HepG2 (cell line): ENCODE data around the gene ZFR. TPM values are rescaled to one million over a fixed set of nuclear protein-coding genes. Genes with fewer than 3 reads are reported as not detected.
A peak's percentile ranks its signal among the peaks of the same experiment; 100 is the strongest.

ENCODE experiments used
- ATAC-seq: fragments of 200-7000 bp; cut with Tn5 transposase; 3 replicates; pipeline ENCODE4 v1.9.1; 2020; ENCODE audit warnings: mild to moderate bottlenecking, moderate library complexity
- BruUV-seq: library from RNA; stranded (reverse); fragments of 400-500 nt; replicated peaks from 2 replicates; lab custom pipeline; 2021; lab: Mats Ljungman, UMichigan
- CTCF ChIA-PET: fragments of 300-600 bp; formaldehyde crosslinking; extraction: SDS; loops from one replicate; lab custom pipeline; 2021; ENCODE audit warnings: low total read pairs, inconsistent platforms, low intra/inter-chr PET ratio; lab: Yijun Ruan, JAX
- POLR2A ChIA-PET: fragments of 350-600 bp; sonication (Branson Sonifier 250); formaldehyde crosslinking; loops from one replicate; lab custom pipeline; 2020; ENCODE audit warnings: antibody characterized with exemption, inconsistent platforms; lab: Yijun Ruan, JAX
- DNase-seq: peaks from one replicate; pipeline ENCODE4 v3.0.0-alpha.2; 2015; ENCODE audit warnings: low spot score
- FAIRE-seq: peaks from 3 replicates; lab custom pipeline; 2011; peaks lifted over from hg19 to GRCh38; lab: Jason Lieb, UNC
- H2AFZ ChIP-seq: one replicate; pipeline ENCODE4 v1.6.1; 2011; ENCODE audit warnings: low read length, inconsistent platforms
- H3K27ac ChIP-seq: fragments of 300-600 bp; 3 replicates; pipeline ENCODE4 v1.8.0; 2011; ENCODE audit warnings: mixed run types, mild to moderate bottlenecking, mixed read lengths, low read length, inconsistent platforms; ENCODE audit not compliant: insufficient read depth; ENCODE audit errors: extremely low read length
- H3K27me3 ChIP-seq, 2 experiments: fragments of 200-600 bp in 1 of 2; 2 replicates in 1 of 2; 3 replicates in 1 of 2; pipeline versions ENCODE4 v1.6.0 to v1.8.0; 2011; ENCODE audit warnings: low read length in 2 of 2, mild to moderate bottlenecking in 2 of 2, moderate library complexity in 2 of 2, inconsistent platforms in 1 of 2; ENCODE audit not compliant: insufficient read depth in 2 of 2, control insufficient read depth in 1 of 2
- H3K36me3 ChIP-seq, 2 experiments: fragments of 200-600 bp in 1 of 2; replicated peaks in 1 of 2; 2 replicates in 1 of 2; 3 replicates in 1 of 2; pipeline versions ENCODE4 v1.5.1 to v1.8.0; 2011; ENCODE audit warnings: low read length in 2 of 2, inconsistent platforms in 1 of 2; ENCODE audit not compliant: insufficient read depth in 2 of 2, control insufficient read depth in 1 of 2
- H3K4me1 ChIP-seq: 2 replicates; pipeline ENCODE4 v1.5.1; 2012; ENCODE audit warnings: low read length, inconsistent platforms; ENCODE audit not compliant: insufficient read depth
- H3K4me2 ChIP-seq: 2 replicates; pipeline ENCODE4 v1.6.0; 2011; ENCODE audit warnings: low read depth, low read length, inconsistent platforms
- H3K4me3 ChIP-seq, 3 experiments: fragments of 200-600 bp in 1 of 3; sonication (generic), shearing (Covaris generic) in 1 of 3; replicated peaks in 1 of 3; 2 replicates each; pipeline ENCODE4 v1.5.1; 2011 to 2016; ENCODE audit warnings: low read length in 3 of 3, inconsistent platforms in 2 of 3, low read depth in 2 of 3, mild to moderate bottlenecking in 2 of 3, control low read depth in 1 of 3, mixed read lengths in 1 of 3; ENCODE audit not compliant: insufficient read depth in 1 of 3
- H3K79me2 ChIP-seq: one replicate; pipeline ENCODE4 v1.6.1; 2011; ENCODE audit warnings: low read length, inconsistent platforms; ENCODE audit not compliant: insufficient read depth
- H3K9ac ChIP-seq: 2 replicates; pipeline ENCODE4 v1.6.0; 2011; ENCODE audit warnings: mild to moderate bottlenecking, low read depth, low read length, inconsistent platforms; ENCODE audit not compliant: insufficient read depth
- H3K9me3 ChIP-seq: 2 replicates; pipeline ENCODE4 v1.5.1; 2012; ENCODE audit warnings: mild to moderate bottlenecking, low read length
- H4K20me1 ChIP-seq: 2 replicates; pipeline ENCODE4 v1.6.0; 2011; ENCODE audit warnings: inconsistent platforms, mild to moderate bottlenecking, low read length, moderate library complexity; ENCODE audit not compliant: insufficient read depth
- BCLAF1 ChIP-seq: fragments of 450-650 bp; IDR thresholded peaks from 2 replicates; pipeline ENCODE4 v1.6.1; 2017; ENCODE audit warnings: mild to moderate bottlenecking
- EP300 ChIP-seq, 3 experiments: sonication (generic) in 1 of 3; formaldehyde crosslinking in 1 of 3; IDR thresholded peaks; 2 replicates each; pipeline versions ENCODE4 v1.5.1 to v1.6.1; 2011 to 2020; ENCODE audit warnings: low read depth in 2 of 3, low read length in 2 of 3, borderline replicate concordance in 1 of 3, improper control_type of control experiment in 1 of 3, mild to moderate bottlenecking in 1 of 3, missing genetic modification reagents in 1 of 3, moderate library complexity in 1 of 3
- HDAC6 ChIP-seq: fragments of 200-600 bp; sonication (generic); IDR thresholded peaks from 2 replicates; pipeline ENCODE4 v1.7.0; 2017; ENCODE audit warnings: mild to moderate bottlenecking, antibody characterized with exemption, low read length, low read depth
- HHEX ChIP-seq: IDR thresholded peaks from 2 replicates; pipeline ENCODE4 v1.6.1; 2016; ENCODE audit warnings: control low read depth
- HIC2 ChIP-seq: sonication (generic); formaldehyde crosslinking; IDR thresholded peaks from 2 replicates; pipeline ENCODE4 v1.9.0; 2022; ENCODE audit warnings: low read depth, missing genetic modification reagents
- TOPORS ChIP-seq: sonication (generic); formaldehyde crosslinking; IDR thresholded peaks from 2 replicates; pipeline ENCODE4 v1.8.0; 2023; ENCODE audit warnings: mild to moderate bottlenecking, missing genetic modification reagents
- YY1 ChIP-seq: IDR thresholded peaks from 2 replicates; pipeline ENCODE4 v1.6.1; 2011; ENCODE audit warnings: low read length, low read depth, moderate library complexity, mild to moderate bottlenecking; ENCODE audit not compliant: insufficient read depth, insufficient replicate concordance
- ZBTB1 ChIP-seq: sonication (generic); formaldehyde crosslinking; IDR thresholded peaks from 2 replicates; pipeline ENCODE4 v1.4.0; 2020; ENCODE audit warnings: missing genetic modification reagents, borderline replicate concordance
- ZNF136 ChIP-seq: sonication (generic); formaldehyde crosslinking; IDR thresholded peaks from 2 replicates; pipeline ENCODE4 v1.8.1; 2022; ENCODE audit warnings: low read depth, mild to moderate bottlenecking, moderate library complexity, missing genetic modification reagents
- ZNF3 ChIP-seq: IDR thresholded peaks from 2 replicates; pipeline ENCODE4 v1.7.0; 2017; ENCODE audit warnings: inconsistent platforms
- ZNF335 ChIP-seq: sonication (generic); formaldehyde crosslinking; IDR thresholded peaks from 2 replicates; pipeline ENCODE4 v1.4.0; 2020; ENCODE audit warnings: missing genetic modification reagents
- WGBS: methylation state at CpG from one replicate; pipeline ENCODE4 v1.1.6; 2017; ENCODE audit warnings: low lambda C conversion rate; 5-methylcytosine and 5-hydroxymethylcytosine counted together
- in situ Hi-C: cut with HindIII; loops from 2 replicates; pipeline ENCODE4 v1.10.0; 2017; ENCODE audit warnings: low pct_unique_long_range_greater_than_20kb; ENCODE audit not compliant: extremely low pct_ligation_motif_present
- intact Hi-C: fragments of 100-400 bp; cut with micrococcal nuclease; formaldehyde crosslinking; loops from one replicate; pipeline ENCODE4 v1.10.0; 2022; ENCODE audit not compliant: unreplicated experiment
- polyA plus RNA-seq, 8 experiments: library from polyadenylated mRNA; depleted of rRNA in 3 of 8; stranded (reverse) in 7 of 8; unstranded in 1 of 8; fragments of >200 nt; fragmentation: Illumina TruSeq in 4 of 8; extraction: Trizol in 4 of 8; gene quantifications; 2 replicates each; pipeline versions ENCODE4 v1.2.1 to v1.2.3, GENCODE V29; 2011 to 2016; ENCODE audit warnings: low read depth in 4 of 8, missing spikeins in 1 of 8, mixed read lengths in 1 of 8; ENCODE audit not compliant: insufficient read depth in 1 of 8
- total RNA-seq, 5 experiments: library from RNA; depleted of rRNA; stranded (reverse); fragments of >200 nt; fragmentation: Illumina TruSeq; extraction: Trizol; gene quantifications; 2 replicates each; pipeline ENCODE4 v1.2.3, GENCODE V29; 2016; ENCODE audit warnings: low read depth in 1 of 5
- TF ChIP-seq, protein P1 (sequence below): sonication (generic); formaldehyde crosslinking; IDR thresholded peaks from 2 replicates; pipeline ENCODE4 v1.5.0; 2020; ENCODE audit warnings: missing genetic modification reagents
- TF ChIP-seq, protein P2 (sequence below): sonication (generic); formaldehyde crosslinking; IDR thresholded peaks from 2 replicates; pipeline ENCODE4 v1.9.0; 2022; ENCODE audit warnings: missing genetic modification reagents, mild to moderate bottlenecking, borderline replicate concordance

ZFR gene
- total and polyA plus RNA-seq, 2 of the 13 experiments (the other 11 are each of a cell fraction or from before 2014, with no cell fraction given), result 89.0 to 92.8 TPM

DNA sequence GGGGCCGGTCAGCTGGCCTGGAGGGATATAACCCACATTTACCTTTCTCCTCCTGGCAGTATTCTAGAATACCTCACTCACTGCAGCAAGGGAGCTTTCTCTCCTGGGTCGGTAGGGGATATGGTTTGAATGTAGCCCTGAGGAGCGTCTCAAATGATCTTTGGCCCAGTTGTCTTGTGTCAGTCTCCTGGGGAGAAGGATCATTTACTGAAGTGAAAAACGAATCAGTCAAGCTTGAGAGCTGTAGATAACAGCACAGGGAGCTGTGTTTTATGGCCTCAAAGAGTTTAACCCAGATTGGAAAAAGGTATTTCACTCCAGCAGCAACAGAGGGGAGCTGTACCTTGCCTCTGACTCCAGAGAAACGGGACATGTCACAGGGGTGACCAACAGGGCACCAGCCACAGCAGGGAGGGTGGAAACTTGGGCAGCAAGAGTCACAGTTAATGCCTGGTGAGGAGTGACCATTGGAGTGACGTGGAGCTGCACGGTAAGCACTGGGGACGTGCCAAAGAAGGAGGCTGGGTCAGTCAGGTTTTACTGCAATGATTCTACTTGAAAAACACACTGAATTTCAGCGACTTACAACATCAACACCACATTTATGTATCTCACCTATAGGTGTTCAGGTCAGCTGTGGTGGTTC lies 29.8 kb upstream of the ZFR start (continued):
- TF ChIP-seq EP300 (IDR thresholded peaks at IDR 0.05; ENCODE audit: low read depth in 2 of 2, low read length in 2 of 2) (no peak), EP300 (CRISPR knock-in tag; IDR thresholded peaks at IDR 0.05; ENCODE audit: borderline replicate concordance) (no peak), HIC2 (CRISPR knock-in tag) (no peak), ZNF3 (no peak), YY1 (no peak)

- intact Hi-C loops, result no loop called here
- Histone ChIP-seq H3K4me2 (peak overlapping the region; percentile 15; the same call in 1 of the 2 replicates), H2AFZ (no peak overlapping the region), H3K9me3 (no peaks in the 10 kb centered on the region), H3K27ac (no peak overlapping the region), H4K20me1 (no peaks in the 10 kb centered on the region), H3K36me3 (no peaks in the 10 kb centered on the region), H3K79me2 (no peaks in the 10 kb centered on the region), H3K9ac (no peak overlapping the region), H3K27me3 (no peaks in the 10 kb centered on the region), H3K4me1 (peaks cover 18% of the 10 kb centered on the region), H3K4me3 (no peak overlapping the region)
- DNase-seq, result no peak
- BruUV-seq, result no TSS peak
- 38% methylated on average over 7 of the region's 7 CpGs for WGBS
- ChIA-PET POLR2A (no interaction called here), CTCF (no interaction called here)
- no peak for ATAC-seq
- in situ Hi-C loops, result no loop called here
- FAIRE-seq, result no peak
- no peak for TF ChIP-seq ZNF335
- no peak for TF ChIP-seq HDAC6
- no peak for TF ChIP-seq TOPORS (CRISPR knock-in tag)
- no peak for TF ChIP-seq ZNF136 (CRISPR knock-in tag)
- TF ChIP-seq, protein P1, sequence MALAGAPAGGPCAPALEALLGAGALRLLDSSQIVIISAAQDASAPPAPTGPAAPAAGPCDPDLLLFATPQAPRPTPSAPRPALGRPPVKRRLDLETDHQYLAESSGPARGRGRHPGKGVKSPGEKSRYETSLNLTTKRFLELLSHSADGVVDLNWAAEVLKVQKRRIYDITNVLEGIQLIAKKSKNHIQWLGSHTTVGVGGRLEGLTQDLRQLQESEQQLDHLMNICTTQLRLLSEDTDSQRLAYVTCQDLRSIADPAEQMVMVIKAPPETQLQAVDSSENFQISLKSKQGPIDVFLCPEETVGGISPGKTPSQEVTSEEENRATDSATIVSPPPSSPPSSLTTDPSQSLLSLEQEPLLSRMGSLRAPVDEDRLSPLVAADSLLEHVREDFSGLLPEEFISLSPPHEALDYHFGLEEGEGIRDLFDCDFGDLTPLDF, result no peak
- no peak for TF ChIP-seq HHEX (CRISPR knock-in tag)
- TF ChIP-seq BCLAF1, result no peak
- TF ChIP-seq, protein P2, sequence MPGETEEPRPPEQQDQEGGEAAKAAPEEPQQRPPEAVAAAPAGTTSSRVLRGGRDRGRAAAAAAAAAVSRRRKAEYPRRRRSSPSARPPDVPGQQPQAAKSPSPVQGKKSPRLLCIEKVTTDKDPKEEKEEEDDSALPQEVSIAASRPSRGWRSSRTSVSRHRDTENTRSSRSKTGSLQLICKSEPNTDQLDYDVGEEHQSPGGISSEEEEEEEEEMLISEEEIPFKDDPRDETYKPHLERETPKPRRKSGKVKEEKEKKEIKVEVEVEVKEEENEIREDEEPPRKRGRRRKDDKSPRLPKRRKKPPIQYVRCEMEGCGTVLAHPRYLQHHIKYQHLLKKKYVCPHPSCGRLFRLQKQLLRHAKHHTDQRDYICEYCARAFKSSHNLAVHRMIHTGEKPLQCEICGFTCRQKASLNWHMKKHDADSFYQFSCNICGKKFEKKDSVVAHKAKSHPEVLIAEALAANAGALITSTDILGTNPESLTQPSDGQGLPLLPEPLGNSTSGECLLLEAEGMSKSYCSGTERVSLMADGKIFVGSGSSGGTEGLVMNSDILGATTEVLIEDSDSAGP, result no peak
- no peak for TF ChIP-seq ZBTB1 (CRISPR knock-in tag)
These were observed 28.5 kb upstream of the ZFR start for GRCh38 chr5:32473072-32473471.
